HEK293 (cell line): ENCODE measurements around the gene FAM72B.
"Not testable (repeated sequence)": the region's sequence is repeated elsewhere in the genome, so short reads cannot be mapped to it uniquely, and the experiment has no call there.

Source experiments
- CTCF ChIA-PET: fragments of 350-600 bp; formaldehyde crosslinking; extraction: SDS; loops from one replicate; lab custom pipeline; 2021; ENCODE audit warnings: antibody characterized with exemption; lab: Yijun Ruan, JAX
- POLR2A ChIA-PET: fragments of 300-600 bp; formaldehyde crosslinking; extraction: SDS; loops from one replicate; lab custom pipeline; 2020; ENCODE audit warnings: antibody characterized with exemption, inconsistent platforms; lab: Yijun Ruan, JAX
- H3K27ac ChIP-seq: fragments of 200-500 bp; sonication (Bioruptor generic); 2 replicates; pipeline ENCODE4 v1.5.1; 2014; ENCODE audit warnings: low read depth, low read length, control low read depth, inconsistent platforms; ENCODE audit errors: extremely low read depth
- H3K36me3 ChIP-seq, 2 experiments: fragments of 200-500 bp in 1 of 2; sonication (Bioruptor generic) in 1 of 2; 1 replicate in 1 of 2; 2 replicates in 1 of 2; pipeline ENCODE4 v1.5.1; 2014 to 2017; ENCODE audit warnings: inconsistent platforms in 2 of 2, low read length in 2 of 2; ENCODE audit not compliant: control insufficient read depth in 2 of 2, insufficient read depth in 1 of 2
- H3K4me1 ChIP-seq: fragments of 200-500 bp; sonication (Bioruptor generic); 2 replicates; pipeline ENCODE4 v1.5.1; 2014; ENCODE audit warnings: mild to moderate bottlenecking, low read length, inconsistent platforms; ENCODE audit not compliant: control insufficient read depth, insufficient read depth
- H3K4me3 ChIP-seq: 2 replicates; pipeline ENCODE4 v1.5.1; 2011; ENCODE audit warnings: low read depth, mild to moderate bottlenecking, control low read depth, low read length, moderate library complexity
- H3K9me3 ChIP-seq: fragments of 200-500 bp; sonication (Bioruptor generic); 2 replicates; pipeline ENCODE4 v1.5.1; 2014; ENCODE audit warnings: low read depth, low read length, inconsistent platforms; ENCODE audit not compliant: control insufficient read depth, insufficient read depth
- ZNF146 ChIP-seq: fragments of 450-650 bp; formaldehyde crosslinking; IDR thresholded peaks from 2 replicates; pipeline ENCODE4 v1.5.1; 2016; ENCODE audit warnings: missing biosample characterization, missing genetic modification characterization
- TF ChIP-seq, protein P1 (sequence below): fragments of 450-650 bp; IDR thresholded peaks from 2 replicates; pipeline ENCODE4 v1.5.1; 2018; ENCODE audit warnings: missing biosample characterization, mild to moderate bottlenecking, missing genetic modification characterization
- TF ChIP-seq, protein P2 (sequence below): fragments of 450-650 bp; formaldehyde crosslinking; IDR thresholded peaks from 2 replicates; pipeline ENCODE4 v1.5.1; 2016; ENCODE audit warnings: missing biosample characterization, missing genetic modification characterization

FAM72B gene

DNA sequence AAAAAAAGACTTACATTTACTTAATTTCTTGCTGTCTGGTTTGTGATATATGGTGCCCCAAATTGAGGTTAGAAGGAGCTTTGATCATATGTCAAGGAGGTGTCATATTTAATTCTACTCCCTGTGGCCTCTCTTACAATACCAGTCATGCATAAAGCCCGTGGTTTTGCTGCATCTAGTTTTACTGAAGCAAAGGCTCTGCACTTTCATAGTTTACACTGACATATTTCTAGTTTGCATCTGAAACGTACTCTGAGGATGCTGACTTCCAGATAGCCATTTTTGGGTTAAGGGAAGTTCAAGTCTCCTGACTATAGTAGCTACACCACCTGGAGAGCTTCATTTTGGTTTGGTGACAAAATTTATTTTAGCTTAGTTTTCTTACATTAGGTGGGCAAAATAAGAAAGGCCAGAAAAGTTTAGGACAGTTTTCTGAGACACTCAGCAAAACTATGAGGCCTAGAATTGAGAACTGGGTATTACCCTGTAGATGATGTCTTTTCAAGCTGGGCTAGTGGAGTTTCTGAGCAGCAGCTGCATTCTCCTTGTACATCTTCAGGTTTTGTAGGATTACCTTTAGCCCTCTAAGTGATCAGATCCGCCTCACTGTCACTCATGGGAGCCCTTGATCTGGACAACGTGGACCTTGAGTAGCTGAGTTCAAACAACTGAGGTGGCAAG lies 48.4 kb upstream of the FAM72B start:
- POLR2A ChIA-PET, H3K4me1 ChIP-seq, H3K4me3 ChIP-seq, H3K9me3 ChIP-seq, CTCF ChIA-PET, H3K36me3 ChIP-seq, H3K27ac ChIP-seq: not testable (repeated sequence)
- TF ChIP-seq, protein P1, sequence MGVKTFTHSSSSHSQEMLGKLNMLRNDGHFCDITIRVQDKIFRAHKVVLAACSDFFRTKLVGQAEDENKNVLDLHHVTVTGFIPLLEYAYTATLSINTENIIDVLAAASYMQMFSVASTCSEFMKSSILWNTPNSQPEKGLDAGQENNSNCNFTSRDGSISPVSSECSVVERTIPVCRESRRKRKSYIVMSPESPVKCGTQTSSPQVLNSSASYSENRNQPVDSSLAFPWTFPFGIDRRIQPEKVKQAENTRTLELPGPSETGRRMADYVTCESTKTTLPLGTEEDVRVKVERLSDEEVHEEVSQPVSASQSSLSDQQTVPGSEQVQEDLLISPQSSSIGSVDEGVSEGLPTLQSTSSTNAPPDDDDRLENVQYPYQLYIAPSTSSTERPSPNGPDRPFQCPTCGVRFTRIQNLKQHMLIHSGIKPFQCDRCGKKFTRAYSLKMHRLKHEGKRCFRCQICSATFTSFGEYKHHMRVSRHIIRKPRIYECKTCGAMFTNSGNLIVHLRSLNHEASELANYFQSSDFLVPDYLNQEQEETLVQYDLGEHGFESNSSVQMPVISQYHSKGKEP = peak; percentile 29; the same call in 1 of the 2 replicates

DNA sequence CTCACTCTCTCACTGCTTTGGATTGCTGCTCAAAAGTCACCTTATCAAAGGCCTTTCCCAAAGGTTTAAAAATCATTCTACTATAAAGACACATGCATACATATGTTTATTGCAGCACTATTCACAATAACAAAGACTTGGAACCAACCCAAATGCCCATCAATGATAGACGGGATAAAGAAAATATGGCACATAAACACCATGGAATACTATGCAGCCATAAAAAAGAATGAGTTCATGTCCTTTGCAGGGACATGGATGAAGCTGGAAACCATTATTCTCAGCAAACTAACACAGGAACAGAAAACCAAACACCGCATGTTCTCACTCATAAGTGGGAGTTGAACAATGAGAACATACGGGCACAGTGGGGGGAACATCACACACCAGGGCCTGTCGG lies 46.5 kb upstream of the FAM72B start:
- H3K9me3 ChIP-seq, H3K4me1 ChIP-seq, CTCF ChIA-PET, POLR2A ChIA-PET, H3K27ac ChIP-seq, H3K4me3 ChIP-seq, H3K36me3 ChIP-seq: not testable (repeated sequence)
- TF ChIP-seq, protein P2, sequence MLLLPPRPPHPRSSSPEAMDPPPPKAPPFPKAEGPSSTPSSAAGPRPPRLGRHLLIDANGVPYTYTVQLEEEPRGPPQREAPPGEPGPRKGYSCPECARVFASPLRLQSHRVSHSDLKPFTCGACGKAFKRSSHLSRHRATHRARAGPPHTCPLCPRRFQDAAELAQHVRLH (tag by site-specific recombination) = peak; percentile 79; the same call in 1 of the 2 replicates
- peak; percentile 95 for TF ChIP-seq ZNF146 (tag by site-specific recombination)
- TF ChIP-seq, all 188 proteins: peak for 2; not testable (repeated sequence) for 186

DNA sequence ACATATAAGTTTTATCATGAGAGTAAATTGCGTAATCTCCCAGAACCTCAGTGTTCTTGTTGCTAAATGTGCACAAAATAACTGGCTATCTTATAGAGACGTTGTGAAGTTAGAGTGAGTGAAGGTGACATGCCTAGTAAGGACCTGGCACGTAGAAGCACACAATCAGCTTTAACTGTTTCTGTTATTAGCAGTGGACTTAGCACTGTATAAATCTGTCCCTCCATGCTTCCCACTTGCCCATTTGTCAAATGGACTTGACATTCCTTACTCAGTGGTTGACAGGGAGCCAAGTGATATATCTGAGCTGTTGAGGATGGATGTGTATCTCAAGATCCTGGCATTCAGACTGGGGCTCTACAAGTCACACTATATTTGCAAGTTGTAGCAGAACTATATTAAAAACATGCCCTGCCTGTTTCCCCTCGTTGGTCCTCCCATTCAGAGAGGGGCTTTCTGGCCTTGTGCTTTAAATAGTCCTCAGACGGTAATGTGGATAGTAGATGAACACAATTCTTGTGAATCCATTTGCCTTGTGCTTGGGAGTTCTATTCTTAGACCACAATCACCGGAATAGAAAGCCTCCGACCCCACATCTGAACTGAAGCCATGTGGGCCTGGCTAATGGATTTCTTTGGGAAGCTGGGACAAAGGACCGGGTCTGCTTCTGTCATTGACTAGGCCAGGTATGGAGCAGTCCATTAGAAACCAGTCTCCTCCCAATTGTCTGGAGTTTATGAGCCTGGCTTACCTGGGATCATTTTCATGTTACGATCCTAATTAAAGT lies 43.6 kb upstream of the FAM72B start:
- H3K4me3 ChIP-seq, CTCF ChIA-PET, H3K9me3 ChIP-seq, H3K36me3 ChIP-seq, H3K27ac ChIP-seq, POLR2A ChIA-PET, H3K4me1 ChIP-seq: not testable (repeated sequence)

DNA sequence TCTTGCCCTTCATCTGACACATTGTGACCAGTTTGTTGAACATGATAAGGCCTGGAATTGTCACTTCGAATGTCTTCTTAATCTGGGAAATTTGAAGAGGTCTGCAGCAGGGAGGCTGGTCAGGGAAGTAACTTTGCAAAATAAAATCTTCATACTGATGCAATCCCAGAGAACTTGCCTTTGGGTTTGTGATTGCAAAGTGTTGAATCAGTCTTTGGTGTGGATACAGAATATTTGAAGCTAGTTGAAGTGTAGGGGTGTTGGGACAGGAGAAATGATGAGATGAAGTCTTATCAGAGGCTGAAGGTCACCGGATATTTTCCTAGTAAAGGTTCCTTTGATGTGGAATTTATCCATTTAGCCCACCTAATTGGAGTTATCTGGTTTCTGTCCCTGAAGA lies 42.8 kb upstream of the FAM72B start:
- H3K4me3 ChIP-seq, H3K27ac ChIP-seq, CTCF ChIA-PET, H3K4me1 ChIP-seq, H3K36me3 ChIP-seq, H3K9me3 ChIP-seq, POLR2A ChIA-PET: not testable (repeated sequence)

DNA sequence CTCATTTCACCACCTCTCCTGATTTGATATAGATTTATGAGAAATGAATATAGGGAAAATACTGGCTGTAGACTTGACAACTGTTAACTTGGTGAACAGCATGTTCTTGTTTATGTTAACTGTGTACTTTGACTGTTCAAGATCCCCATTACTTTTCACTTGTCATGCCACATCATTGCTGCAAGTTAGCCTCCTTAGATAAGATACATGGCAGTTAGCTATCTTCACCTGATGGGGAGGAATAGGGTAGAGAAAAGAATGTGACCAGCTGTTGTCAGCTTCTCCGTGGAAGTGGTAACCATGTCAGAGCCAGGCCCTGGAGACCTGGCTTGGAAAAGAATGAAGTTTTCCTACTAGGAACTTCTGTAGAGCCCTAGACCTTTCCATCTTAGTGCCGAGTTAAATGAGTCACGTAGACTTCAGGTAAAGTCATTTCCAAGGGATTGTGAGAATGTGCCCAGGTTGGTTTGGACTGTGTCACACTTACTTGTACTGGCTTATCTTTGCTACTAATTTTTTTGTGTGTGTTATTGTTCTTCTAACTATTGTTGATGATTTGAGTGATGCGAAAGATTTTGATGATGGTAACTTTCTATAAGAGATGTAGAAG lies 42.3 kb upstream of the FAM72B start:
- H3K27ac ChIP-seq, CTCF ChIA-PET, H3K4me1 ChIP-seq, POLR2A ChIA-PET, H3K4me3 ChIP-seq, H3K9me3 ChIP-seq, H3K36me3 ChIP-seq: not testable (repeated sequence)

DNA sequence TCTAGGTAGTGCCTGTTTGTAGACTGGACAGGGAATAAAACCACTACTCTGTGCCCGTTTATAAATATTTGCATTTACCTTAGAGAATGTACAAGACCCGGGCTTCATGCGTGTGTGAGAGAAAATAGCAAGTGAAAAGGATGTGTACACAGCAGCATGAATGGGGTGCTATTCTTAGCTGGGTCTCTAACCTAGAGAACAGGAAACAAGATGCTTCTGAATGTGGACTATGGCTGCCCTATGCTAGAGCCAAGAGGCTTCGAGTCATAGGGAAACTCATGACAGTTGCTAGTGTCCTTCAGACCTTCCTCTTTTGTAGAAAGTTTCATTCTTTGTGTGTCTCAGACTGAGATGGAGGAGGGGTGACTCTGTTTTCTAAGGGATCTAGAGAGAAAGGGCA lies 40.6 kb upstream of the FAM72B start:
- H3K27ac ChIP-seq, CTCF ChIA-PET, H3K36me3 ChIP-seq, H3K4me3 ChIP-seq, H3K4me1 ChIP-seq, POLR2A ChIA-PET, H3K9me3 ChIP-seq: not testable (repeated sequence)

DNA sequence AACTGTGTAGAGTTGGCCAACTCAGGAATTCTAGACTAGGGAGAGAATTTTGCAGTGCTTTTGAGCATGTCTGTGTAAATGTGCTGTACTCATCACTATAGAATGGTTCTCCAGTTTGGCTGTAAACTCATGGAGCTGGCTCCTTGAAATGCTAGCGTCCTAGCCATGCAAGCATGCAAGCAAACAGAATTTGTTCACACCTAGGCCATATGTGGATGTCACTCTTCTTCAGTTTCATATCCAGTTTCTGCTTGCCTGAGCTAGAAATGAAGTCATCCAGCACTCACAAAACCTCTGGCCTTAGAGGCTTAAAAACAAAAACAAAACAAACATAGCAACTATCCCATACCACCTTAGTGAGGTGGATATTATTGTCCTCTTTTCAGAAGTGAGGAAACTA lies 37.6 kb upstream of the FAM72B start:
- H3K4me3 ChIP-seq, H3K27ac ChIP-seq, H3K9me3 ChIP-seq, H3K4me1 ChIP-seq, H3K36me3 ChIP-seq, CTCF ChIA-PET, POLR2A ChIA-PET: not testable (repeated sequence)

DNA sequence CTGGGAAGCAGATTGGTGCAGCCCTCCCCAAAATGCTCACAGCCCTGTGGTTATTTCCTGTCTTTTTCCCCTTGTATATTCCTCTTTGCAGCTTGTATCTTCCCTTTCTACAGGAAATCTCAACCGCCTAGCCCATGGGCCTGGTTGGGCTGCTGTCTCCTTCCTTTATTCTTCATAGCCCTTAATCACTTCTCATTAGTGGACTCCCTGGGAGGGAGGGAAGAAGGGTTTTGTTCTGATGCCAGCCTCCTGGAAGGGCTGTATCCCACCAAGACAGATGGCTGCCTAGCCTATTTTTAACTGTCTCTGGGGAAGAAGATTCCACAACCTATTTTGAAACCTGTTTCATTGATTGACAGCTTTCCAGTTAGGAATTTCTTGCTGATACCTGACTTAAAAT lies 32.5 kb upstream of the FAM72B start:
- H3K36me3 ChIP-seq, POLR2A ChIA-PET, H3K9me3 ChIP-seq, CTCF ChIA-PET, H3K4me1 ChIP-seq, H3K4me3 ChIP-seq, H3K27ac ChIP-seq: not testable (repeated sequence)

DNA sequence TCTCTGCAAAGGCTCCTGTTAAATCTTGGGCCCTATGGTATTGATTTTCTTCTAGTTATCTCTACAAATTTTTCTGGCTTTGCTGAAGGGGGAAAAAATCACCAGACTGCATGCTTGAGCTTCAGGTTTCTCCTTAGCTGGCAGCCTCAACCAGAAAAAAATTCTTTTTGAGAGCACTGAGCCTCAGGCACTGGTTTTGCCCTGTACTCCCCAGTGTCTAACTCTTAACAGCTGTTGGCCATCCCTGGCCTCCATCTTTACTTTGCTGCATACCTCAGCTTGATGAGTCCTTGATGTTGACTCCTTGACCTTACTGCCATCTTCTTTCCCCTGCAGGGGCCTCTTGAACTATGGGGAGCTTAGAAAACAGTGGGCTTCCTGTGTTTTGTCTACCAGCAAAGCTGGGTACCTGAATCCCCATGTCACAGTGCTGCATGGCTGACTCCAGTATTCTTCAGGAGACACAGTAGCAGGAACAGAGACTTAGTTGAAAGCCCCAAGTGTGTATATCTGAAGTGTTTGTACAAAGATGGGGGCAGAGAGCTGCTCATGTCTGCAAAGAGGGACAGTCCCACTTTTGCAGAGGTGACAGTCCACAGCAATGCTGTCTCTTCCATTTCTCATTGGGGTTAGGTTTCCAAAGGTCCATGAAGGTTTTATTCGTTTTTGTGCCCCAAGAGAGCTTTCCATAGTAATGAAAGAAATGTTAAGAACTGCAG lies 31.7 kb upstream of the FAM72B start:
- POLR2A ChIA-PET, H3K27ac ChIP-seq, H3K36me3 ChIP-seq, H3K4me1 ChIP-seq, H3K4me3 ChIP-seq, H3K9me3 ChIP-seq, CTCF ChIA-PET: not testable (repeated sequence)
